Middle frontal gyrus (tissue), 1 donor: Measurements from ENCODE around the gene USP24.
"Not testable (repeated sequence)": the region's sequence is repeated elsewhere in the genome, so short reads cannot be mapped to it uniquely, and the experiment has no call there.

Experiments
- DNase-seq: peaks from one replicate; pipeline ENCODE4 v3.0.0-alpha.2; 2015; ENCODE audit warnings: low spot score; ENCODE audit errors: extremely low spot score

Gene USP24

GRCh38 chr1:55230659-55231058, 15.5 kb upstream of the USP24 start:
- no peak for DNase-seq

- not testable (repeated sequence) for DNase-seq
Measured at GRCh38 chr1:55229726-55230125, 14.6 kb upstream of the USP24 start.

DNA sequence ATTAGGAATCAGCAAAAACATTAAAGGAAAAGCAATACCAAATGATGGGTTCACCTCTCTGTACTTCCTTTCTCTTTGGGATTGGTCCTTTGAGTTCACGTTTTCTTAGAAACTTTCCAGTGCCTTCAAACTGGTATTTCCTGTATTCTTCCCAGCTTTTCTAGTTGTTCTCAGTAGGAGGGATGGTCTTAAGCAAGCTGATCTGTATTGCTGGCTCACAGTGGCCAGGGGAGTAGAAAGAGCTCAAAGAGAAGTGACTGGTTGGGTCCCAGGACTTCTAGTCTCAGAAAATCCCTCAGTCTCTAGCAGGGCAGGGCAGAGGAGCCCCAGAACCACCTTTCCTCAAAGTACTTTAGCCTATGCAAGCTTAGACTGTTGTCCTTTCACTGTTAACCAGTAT, 10.1 kb upstream of the USP24 start:
- no peak for DNase-seq

GRCh38 chr1:55224729-55225128, 9.6 kb upstream of the USP24 start:
- DNase-seq: no peak

DNA sequence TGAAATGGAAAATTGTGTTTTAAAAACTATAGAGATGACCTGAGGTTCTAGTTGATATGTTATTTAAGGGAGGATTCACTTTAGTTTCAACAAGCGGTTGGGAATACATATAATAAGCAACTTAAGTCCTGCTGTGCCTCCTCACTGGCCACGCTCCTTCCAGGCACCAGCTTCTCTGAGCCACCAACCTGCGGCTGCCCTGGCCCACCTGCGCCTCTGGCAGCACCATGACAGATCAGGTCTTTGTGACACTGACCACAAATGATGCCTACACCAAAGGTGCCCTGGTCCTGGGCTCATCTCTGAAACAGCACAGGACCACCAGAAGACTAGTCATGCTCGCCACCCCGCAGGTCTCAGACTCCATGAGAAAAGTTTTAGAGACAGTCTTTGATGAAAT, 7.0 kb upstream of the USP24 start:
- DNase-seq: no peak

GRCh38 chr1:55217226-55217986, 2.2 kb upstream of the USP24 start:
- no peak for DNase-seq

DNA sequence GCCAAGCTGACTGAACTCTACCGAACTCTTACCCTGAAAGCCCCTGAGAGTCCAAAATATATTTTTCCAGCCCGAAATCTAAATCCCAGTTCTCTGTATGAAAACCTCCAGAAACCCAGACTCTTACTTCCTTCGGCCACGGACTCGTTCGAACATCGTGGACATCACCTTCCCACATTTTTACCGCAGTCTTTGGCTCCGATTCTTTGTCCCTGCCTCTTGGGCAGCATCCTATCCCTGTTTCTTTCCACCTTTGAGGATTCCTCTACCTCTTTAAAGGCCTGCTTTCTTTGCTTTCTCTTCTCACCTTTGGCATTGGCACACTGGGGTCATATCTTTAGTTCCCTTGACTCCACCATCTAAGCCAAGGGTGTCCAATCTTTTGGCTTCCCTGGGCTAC, 932 bp upstream of the USP24 start:
- no peak for DNase-seq

GRCh38 chr1:55214934-55215193, 300 bp downstream of the USP24 start:
- no peak for DNase-seq

DNA sequence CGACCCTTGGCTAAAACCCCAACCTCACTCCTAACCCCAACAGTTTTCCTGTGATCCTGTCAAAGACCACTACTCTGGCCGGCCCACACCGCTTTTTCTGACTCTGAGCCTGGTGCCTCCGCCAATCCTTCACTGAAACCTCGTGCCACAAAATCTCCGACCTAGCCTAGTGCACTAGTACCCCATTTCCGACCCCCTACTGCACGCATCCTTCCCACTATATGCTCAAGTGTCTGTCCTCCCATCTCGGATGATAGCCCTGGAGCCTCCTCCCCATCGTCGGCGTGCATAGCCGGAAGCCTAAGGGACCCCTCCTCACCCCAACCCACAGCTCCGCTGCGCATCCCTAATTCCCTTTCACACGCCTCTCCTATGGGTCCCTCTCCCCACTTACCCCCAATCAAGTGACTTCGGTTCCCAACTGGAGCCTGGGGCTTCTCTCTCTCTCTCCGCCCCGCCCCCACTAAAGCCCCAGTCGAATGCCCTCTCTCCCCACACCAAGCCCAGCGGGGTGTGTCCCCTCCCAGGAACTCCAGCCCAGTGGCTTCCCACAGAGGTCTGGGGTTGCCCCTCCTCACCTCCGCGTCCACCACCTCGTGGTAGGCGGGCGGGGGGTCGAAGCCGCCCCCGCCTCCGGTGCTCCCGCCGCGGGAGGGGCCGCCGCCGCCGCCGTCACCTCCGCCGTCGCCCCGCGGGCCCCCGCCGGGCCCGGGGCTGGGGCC, 791 bp downstream of the USP24 start:
- DNase-seq: no peak

GRCh38 chr1:55213885-55214211, 1.3 kb downstream of the USP24 start:
- DNase-seq: no peak

- no peak for DNase-seq
Measured at GRCh38 chr1:55213151-55213884, 1.8 kb downstream of the USP24 start.

DNA sequence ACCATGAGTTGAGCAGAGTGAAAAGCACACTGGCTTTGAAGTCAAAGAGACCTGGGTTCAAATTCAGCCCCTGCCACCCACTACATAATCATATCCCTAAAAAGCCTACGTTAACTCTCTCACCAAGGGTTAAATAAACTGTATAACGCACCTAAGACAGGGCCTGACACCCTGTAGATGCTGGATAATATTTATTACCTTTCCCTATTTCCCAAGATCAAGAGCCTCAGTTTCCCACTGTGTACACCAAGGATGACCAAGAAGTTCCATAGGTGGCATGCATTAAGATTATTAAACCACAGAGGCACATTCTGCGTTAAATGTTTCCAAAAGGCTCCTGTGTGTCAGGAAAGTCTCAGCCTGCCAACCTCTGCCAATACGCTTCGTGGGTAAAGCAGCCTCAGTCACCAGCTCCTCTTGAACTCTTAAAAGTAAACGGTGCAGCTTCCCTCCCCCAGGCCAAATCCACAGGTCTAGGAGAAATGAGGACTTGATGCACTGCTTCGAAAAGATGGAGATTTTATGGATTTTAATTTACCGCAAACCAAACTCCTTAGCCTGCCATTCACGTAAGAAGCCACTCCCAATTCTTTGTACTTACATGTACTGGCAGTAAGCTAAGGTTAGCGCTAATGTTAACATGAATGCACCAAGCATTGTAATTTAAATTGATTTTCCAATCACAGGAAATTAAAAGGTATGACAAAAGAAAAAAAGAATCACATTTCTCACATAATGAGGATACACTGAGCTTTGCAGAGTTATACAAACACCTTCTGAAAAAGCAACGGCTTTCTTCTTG, 2.6 kb downstream of the USP24 start:
- DNase-seq: no peak

DNA sequence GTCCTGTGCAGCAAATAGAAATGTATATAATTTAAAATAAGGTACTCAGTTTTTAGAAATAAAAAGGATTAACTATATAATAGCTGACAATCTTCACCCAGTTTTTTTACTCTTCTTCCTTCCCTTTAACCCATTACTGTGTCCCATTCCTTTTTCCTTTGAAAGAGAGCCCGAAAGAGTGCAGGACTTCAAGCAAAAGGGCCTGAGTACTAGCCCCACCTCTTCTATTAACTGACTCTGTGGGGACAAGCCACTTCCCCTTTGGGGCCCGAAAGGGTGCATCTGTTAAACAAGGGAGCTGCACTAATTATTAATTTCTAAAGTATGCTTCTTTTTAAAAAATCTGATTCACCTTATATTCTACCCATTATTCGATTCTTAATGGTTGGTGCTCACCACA, 3.3 kb downstream of the USP24 start:
- DNase-seq: no peak

DNA sequence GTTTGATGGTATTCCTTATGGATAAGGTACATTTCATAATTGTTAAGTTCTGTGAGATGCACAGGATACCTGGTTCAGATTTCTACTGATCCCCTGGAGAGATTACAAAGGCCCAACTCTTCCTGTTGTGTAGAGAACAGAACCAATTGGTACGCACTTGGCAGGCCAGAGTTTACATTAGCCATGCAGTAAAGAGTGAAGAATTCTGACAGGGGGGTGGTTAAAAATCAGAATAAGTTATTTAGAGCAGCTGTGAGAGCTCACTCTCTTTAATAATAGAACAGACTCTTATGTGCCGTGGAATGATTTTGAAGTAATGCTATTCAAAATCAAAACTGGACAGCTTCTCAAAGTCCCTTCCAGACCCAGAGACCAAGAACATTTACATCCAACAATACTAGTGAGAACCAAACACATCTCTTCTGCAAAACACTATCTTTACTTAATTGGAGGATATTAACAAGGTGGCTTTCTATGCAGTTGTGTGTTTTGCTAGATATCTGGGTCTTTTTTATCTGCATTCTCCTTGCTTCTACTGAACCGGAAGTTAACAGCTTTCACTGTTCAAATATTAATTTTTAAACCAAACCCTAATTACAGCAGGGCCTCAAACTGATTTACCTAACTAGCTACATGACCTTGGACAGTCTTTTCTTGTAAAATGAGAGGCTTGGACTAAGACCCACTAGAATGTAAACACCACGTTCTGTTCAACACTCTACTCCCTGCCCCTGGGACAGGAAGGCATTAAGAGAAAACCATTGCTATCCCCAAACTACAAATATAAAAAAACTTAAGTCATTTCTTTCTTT, 4.0 kb downstream of the USP24 start:
- DNase-seq: no peak

- no peak for DNase-seq
Measured at GRCh38 chr1:55209247-55209646, 5.9 kb downstream of the USP24 start.

GRCh38 chr1:55206210-55206609, 9.0 kb downstream of the USP24 start:
- DNase-seq: no peak

GRCh38 chr1:55204997-55205396, 10.2 kb downstream of the USP24 start:
- no peak for DNase-seq

DNA sequence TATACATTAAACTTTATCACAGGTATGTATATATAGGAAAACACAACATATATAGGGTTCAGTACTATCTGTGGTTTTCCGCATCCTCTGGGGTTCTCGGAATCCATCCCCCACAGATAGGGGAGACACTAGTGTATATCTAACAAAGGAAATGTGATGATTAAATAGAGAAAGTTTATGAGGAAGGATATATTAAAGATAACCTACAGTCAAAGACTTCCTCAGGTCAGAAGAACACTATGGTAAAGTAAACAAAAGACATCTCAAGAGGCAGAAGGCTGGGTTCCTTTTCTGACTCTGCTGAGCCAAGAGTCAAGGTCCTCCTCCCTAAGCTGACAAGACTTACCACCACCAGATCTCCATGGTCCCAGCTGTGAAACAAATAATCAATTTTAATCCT, 12.1 kb downstream of the USP24 start:
- no peak for DNase-seq

DNA sequence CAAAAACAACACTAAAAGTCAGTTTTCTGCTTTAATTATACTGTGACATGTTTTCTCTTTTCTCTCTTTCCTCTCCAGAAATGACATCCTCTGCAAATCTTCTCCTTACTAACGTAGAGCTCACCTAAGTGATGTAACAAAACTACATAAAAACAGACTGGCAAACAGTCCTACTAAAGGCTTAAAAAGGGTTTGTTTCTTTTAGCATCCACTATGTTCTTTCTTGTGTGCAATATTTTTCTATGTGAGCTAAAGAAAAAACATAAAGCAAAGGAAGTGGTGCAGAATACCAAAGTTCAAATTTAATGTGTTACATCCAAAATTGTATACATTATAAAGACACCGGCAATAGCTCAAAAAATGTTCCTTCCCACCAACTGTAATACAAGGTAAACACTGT, 14.5 kb downstream of the USP24 start:
- DNase-seq: no peak

DNA sequence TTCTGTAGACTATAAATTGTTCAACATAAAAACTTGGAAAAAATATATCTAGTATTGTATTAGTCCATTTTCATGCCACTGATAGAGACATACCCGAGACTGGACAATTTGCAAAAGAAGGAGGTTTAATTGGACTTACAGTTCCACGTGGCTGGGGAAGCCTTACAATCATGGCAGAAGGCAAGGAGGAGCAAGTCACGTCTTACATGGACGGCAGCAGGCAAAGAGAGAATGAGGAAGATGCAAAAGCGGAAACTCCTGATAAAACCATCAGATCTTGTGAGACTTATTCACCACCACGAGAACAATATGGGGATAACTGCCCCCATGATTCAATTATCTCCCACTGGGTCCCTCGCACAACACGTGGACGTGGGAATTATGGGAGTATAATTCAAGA, 15.4 kb downstream of the USP24 start:
- DNase-seq: not testable (repeated sequence)

GRCh38 chr1:55198044-55198443, 17.1 kb downstream of the USP24 start:
- no peak for DNase-seq
